DOHH2 (cell line): ENCODE results near the gene PCP2.

ENCODE experiments used
- H3F3A ChIP-seq: fragments of 200-600 bp; sonication (generic), shearing (Covaris generic); 2 replicates; pipeline ENCODE4 v1.6.0; 2016; ENCODE audit warnings: antibody characterized with exemption, mild to moderate bottlenecking; ENCODE audit not compliant: control insufficient read depth, insufficient read depth
- H3K27ac ChIP-seq: fragments of 200-600 bp; sonication (generic); 2 replicates; pipeline ENCODE4 v1.5.1; 2014; ENCODE audit warnings: low read depth, mild to moderate bottlenecking, low read length, moderate library complexity
- H3K27me3 ChIP-seq: fragments of 200-600 bp; sonication (generic); 2 replicates; pipeline ENCODE4 v1.6.1; 2014; ENCODE audit warnings: mild to moderate bottlenecking, low read length, mixed read lengths; ENCODE audit not compliant: control insufficient read depth
- H3K36me3 ChIP-seq: fragments of 200-600 bp; sonication (generic); 2 replicates; pipeline ENCODE4 v1.6.1; 2014; ENCODE audit warnings: mild to moderate bottlenecking, low read length, moderate library complexity, mixed read lengths; ENCODE audit not compliant: control insufficient read depth
- H3K4me1 ChIP-seq: fragments of 200-600 bp; sonication (generic); 2 replicates; pipeline ENCODE4 v1.6.1; 2014; ENCODE audit warnings: mild to moderate bottlenecking, low read length, mixed read lengths; ENCODE audit not compliant: control insufficient read depth
- H3K4me2 ChIP-seq: fragments of 200-600 bp; sonication (generic); 2 replicates; pipeline ENCODE4 v1.6.0; 2014; ENCODE audit warnings: mild to moderate bottlenecking, low read length, moderate library complexity
- H3K4me3 ChIP-seq: fragments of 200-600 bp; sonication (generic); 2 replicates; pipeline ENCODE4 v1.5.1; 2014; ENCODE audit warnings: mild to moderate bottlenecking, low read length, mixed read lengths
- H3K79me2 ChIP-seq: fragments of 200-600 bp; sonication (generic); 2 replicates; pipeline ENCODE4 v1.6.1; 2014; ENCODE audit warnings: mild to moderate bottlenecking, low read length, mixed read lengths; ENCODE audit not compliant: control insufficient read depth
- H3K9me2 ChIP-seq: fragments of 200-600 bp; sonication (generic); replicated peaks from 2 replicates; pipeline ENCODE4 v1.6.1; 2014; ENCODE audit warnings: mild to moderate bottlenecking, low read length, mixed read lengths; ENCODE audit not compliant: control insufficient read depth
- H3K9me3 ChIP-seq: fragments of 200-600 bp; sonication (generic); 2 replicates; pipeline ENCODE4 v1.6.1; 2014; ENCODE audit warnings: antibody characterized with exemption, low read length, mixed read lengths; ENCODE audit not compliant: control insufficient read depth, insufficient read depth
- H4K20me1 ChIP-seq: fragments of 200-600 bp; sonication (generic); 2 replicates; pipeline ENCODE4 v1.6.0; 2014; ENCODE audit warnings: low read depth, mild to moderate bottlenecking, antibody characterized with exemption, low read length, moderate library complexity; ENCODE audit not compliant: control insufficient read depth, insufficient read depth
- EZH2phosphoT487 ChIP-seq: fragments of 200-600 bp; sonication (generic); IDR thresholded peaks from 2 replicates; pipeline ENCODE4 v1.6.1; 2017; ENCODE audit warnings: borderline replicate concordance, mild to moderate bottlenecking, antibody characterized with exemption, low read length, moderate library complexity, mixed read lengths
- TF ChIP-seq, protein P1 (sequence below): fragments of 200-600 bp; sonication (generic); IDR thresholded peaks from one replicate; pipeline ENCODE4 v1.5.1; 2014; ENCODE audit warnings: antibody characterized with exemption, mild to moderate bottlenecking, low read depth, low read length; ENCODE audit not compliant: poor library complexity, severe bottlenecking

The PCP2 gene

DNA sequence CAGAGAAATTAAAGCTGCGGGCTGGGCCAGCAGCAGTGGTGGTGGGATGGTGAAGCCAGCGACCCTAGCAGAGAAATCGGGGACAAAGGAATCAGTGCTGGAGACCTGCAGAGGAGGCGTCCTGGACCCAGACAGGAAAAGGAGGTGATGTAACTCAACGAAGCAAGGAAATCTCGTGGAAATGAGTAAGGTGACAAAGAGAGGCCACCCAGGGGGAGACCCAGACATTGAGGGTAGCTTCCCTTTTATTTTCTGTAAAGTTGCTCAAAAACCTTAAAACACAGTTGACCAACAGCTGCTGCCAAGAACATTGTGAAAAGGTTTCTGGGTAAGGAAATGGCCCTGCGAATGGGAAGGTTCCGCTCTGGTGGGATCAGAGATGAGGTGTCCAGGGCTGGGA, 22.1 kb upstream of the PCP2 start:
- no peak overlapping the region for H3K4me2 ChIP-seq
- no peak overlapping the region for H3K27ac ChIP-seq
- no peaks in the 10 kb centered on the region for H3K27me3 ChIP-seq
- H3K79me2 ChIP-seq: no peaks in the 10 kb centered on the region
- H3K36me3 ChIP-seq: no peaks in the 10 kb centered on the region
- peaks cover 19% of the 10 kb centered on the region for H3K4me1 ChIP-seq
- H3K9me2 ChIP-seq: no peaks in the 10 kb centered on the region
- H3K9me3 ChIP-seq: no peaks in the 10 kb centered on the region
- H4K20me1 ChIP-seq: no peaks in the 10 kb centered on the region
- TF ChIP-seq, protein P1, sequence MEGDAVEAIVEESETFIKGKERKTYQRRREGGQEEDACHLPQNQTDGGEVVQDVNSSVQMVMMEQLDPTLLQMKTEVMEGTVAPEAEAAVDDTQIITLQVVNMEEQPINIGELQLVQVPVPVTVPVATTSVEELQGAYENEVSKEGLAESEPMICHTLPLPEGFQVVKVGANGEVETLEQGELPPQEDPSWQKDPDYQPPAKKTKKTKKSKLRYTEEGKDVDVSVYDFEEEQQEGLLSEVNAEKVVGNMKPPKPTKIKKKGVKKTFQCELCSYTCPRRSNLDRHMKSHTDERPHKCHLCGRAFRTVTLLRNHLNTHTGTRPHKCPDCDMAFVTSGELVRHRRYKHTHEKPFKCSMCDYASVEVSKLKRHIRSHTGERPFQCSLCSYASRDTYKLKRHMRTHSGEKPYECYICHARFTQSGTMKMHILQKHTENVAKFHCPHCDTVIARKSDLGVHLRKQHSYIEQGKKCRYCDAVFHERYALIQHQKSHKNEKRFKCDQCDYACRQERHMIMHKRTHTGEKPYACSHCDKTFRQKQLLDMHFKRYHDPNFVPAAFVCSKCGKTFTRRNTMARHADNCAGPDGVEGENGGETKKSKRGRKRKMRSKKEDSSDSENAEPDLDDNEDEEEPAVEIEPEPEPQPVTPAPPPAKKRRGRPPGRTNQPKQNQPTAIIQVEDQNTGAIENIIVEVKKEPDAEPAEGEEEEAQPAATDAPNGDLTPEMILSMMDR: no peak
- no peak for TF ChIP-seq EZH2phosphoT487
- no peak overlapping the region for H3K4me3 ChIP-seq
- no peaks in the 10 kb centered on the region for H3F3A ChIP-seq

DNA sequence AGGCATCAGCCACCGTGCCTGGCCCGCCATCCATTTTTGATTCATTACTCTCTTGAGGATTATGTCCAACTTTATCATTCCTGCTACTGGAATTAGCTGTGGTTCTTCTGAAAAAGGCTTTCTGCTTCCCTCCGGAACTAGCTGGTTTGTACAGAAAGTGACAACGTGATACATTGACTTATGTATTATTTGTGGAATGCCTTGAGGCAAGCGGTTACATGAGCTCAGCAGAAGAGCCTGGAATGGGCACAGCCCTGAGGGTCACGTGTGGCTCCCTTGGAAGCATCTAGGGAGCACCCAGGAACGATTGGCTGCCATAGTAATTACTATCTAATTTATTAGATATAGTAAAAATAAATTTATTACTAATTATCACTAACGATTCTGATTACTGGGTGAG, 20.9 kb upstream of the PCP2 start:
- Histone ChIP-seq H3K36me3 (no peaks in the 10 kb centered on the region), H3K4me2 (no peak overlapping the region), H3K27ac (no peak overlapping the region), H3K79me2 (no peaks in the 10 kb centered on the region), H4K20me1 (no peaks in the 10 kb centered on the region), H3K27me3 (no peaks in the 10 kb centered on the region), H3F3A (0 out of 2 replicates have a peak, but pooled peaks cover under 1% of the 10 kb centered on the region), H3K4me3 (no peak overlapping the region), H3K4me1 (peaks cover 25% of the 10 kb centered on the region), H3K9me3 (no peaks in the 10 kb centered on the region), H3K9me2 (no peaks in the 10 kb centered on the region)
- TF ChIP-seq, protein P1: no peak
- no peak for TF ChIP-seq EZH2phosphoT487

DNA sequence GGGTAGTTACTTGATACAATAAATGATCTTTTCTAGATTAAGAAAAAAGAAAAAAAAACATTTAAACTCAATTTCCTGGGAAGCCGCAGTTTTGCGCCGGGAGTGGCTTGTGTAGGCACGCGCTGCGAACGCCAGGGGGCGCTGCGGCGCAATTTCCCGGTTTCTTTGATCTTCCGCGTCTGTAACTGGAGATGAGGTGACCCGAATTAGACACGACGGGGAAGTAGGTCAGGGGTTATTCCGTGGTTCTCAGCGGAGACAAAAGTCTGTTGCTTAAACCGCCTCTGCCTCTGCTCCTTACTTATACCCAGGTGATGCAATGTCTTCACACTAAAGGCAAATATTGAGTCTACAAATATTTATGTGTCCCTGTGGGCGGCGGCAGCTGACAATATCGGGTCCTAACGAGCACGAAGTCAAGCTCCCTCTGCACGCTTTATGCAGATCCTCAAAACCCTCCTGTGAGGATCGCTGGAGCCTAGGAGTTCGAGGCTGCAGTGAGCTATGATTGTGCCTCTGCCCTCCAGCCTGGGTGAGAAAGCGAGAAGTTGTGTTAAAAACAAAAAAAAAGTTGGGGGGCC, 18.6 kb upstream of the PCP2 start:
- Histone ChIP-seq H3F3A (0 out of 2 replicates have a peak, but pooled peaks cover 3% of the 10 kb centered on the region), H3K4me2 (peak overlapping the region; percentile 73), H3K9me2 (no peaks in the 10 kb centered on the region), H3K36me3 (no peaks in the 10 kb centered on the region), H3K79me2 (no peaks in the 10 kb centered on the region), H3K9me3 (no peaks in the 10 kb centered on the region), H3K27me3 (no peaks in the 10 kb centered on the region), H3K4me1 (peaks cover 33% of the 10 kb centered on the region), H4K20me1 (no peaks in the 10 kb centered on the region), H3K27ac (no peak overlapping the region), H3K4me3 (peak overlapping the region; percentile 62)
- TF ChIP-seq, protein P1: peak; percentile 88
- no peak for TF ChIP-seq EZH2phosphoT487
